A172 (cell line): ENCODE data around the gene RNF169. TPM values are rescaled to one million over a fixed set of nuclear protein-coding genes. Genes with fewer than 3 reads are reported as not detected.
A peak's percentile ranks its signal among the peaks of the same experiment; 100 is the strongest.
"Not testable (repeated sequence)": the region's sequence is repeated elsewhere in the genome, so short reads cannot be mapped to it uniquely, and the experiment has no call there.

Experiments
- DNase-seq: peaks from one replicate; pipeline ENCODE4 v3.0.0-alpha.2; 2015; ENCODE audit warnings: low spot score
- total RNA-seq: library from RNA; depleted of rRNA; stranded (reverse); fragments of >200 nt; shearing (Covaris generic); gene quantifications from 2 replicates; pipeline ENCODE4 v1.2.3, GENCODE V29; 2014

The RNF169 gene
- total RNA-seq, 1 experiment from 2014 or later, result 28.6 TPM

DNA sequence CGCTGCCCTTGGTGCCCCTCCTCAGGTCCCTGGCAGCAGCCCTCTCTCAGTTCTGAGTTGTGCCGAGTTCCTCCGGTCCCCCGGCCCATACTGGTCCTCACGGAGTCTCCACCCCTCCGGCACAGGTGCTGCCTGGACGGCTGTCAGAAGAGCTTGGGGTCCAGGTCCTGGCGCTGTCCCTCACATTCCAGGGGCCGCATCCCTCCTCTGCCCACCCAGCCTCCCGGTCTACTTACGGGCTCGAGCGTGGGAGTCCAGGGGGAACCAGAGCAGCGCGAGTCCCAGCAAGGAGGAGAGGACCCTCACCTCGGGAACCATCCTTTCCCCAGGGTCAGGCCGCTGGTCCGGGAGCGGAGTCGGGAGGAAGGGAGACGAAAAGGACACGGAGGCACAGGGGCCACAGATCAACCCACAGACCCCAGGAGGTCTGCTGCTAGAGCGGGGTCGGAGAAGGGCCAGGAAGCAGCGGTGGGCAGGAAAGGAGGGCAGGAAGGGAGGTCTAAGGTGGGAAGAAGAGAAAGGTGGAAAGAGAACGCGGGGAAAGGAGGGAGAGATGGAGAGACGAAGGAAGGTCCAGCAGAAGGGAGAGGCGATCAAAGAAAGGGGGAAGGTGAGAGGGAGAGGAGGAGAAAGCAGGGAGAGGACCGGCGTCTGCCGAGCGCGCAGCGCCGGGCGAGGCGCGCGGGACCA lies 17.9 kb upstream of the RNF169 start:
- no peak for DNase-seq

DNA sequence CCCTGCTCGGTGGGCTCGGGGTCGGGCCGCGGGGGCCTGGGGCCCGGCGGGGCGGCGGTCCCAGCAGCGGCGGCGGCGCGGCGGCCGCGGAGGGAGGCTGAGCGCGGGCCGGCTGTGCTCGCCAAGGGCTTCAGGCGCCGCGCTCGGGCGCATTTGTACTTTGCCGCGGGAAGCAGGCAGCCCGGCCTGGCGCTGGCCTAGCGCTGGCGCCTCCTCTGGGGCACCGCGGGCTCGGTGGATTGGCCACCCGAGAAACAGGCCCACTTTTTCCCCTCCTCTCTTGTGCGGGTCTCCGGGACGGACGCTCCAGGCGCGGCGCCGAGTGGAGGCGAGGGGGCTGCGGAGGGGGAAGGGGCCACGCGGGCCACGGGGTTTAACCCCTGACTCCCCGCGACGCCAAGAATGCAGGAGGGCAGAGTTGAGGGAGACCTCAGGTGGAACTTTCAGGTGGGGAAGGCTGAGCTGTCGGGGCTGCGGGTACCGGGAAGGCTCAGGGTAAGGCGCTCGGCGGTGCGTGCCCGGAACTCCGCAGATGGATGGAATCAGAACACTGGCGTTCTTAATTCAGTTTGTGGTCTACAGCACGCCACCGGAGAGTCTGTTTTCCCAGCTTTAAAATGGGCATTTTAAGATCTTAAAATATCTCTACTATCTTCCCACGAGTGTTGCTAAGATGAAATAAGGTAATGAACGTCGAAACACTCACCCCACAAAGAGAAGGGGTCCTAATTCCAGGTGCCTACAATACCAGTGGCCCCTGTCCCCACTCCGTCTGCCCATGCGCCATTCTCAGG lies 17.2 kb upstream of the RNF169 start, which contains the start of gene CHRDL2:
Gene CHRDL2, minus strand, starts transcription at position 126 of the 794 bp plus-strand sequence. CDS start 538 bp downstream, outside the sequence.
- no peak for DNase-seq

DNA sequence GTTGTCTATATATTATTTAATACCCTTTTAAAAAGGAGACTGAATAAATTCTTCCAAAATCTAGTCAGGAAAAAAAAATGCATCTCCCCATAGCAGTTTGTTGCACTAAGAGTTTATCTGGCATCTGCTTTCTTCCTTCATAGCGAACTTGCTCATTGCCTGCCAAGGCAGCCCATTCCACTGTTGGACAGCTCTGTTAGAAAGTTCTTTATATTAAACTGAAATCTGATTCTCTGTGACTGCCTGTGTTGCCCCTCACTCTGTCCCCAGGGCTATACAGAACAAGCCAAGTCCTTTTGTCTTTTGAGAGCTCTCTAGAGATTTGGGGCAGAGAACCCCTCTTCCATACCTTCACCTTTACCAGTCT lies 14.1 kb upstream of the RNF169 start:
- DNase-seq, result no peak

DNA sequence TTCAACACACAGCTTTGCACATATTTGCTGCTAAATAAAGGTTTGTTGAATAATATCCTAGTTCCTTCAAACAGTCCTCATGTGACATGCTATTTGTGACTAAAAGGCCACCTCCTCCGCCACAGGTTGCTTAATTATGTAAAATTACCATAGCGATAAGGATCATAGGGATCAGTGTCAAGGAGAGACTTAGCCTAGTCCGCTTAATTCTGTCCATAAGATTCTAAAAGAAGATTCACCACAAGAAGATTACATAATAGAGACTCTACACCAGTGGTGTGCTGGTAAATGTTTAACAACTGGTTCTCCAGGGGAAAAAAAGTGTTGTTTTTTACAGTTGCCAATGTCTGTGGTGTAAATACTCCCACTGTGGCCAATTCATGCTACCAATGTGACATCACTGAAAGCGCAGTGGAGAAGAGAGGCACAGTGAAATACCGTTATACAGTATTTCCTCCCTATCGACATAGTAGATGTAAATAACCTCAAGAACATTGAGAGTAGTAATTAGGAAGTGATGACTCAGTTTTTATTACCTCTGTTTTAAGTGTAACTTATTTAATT lies 13.2 kb upstream of the RNF169 start:
- DNase-seq, result no peak

DNA sequence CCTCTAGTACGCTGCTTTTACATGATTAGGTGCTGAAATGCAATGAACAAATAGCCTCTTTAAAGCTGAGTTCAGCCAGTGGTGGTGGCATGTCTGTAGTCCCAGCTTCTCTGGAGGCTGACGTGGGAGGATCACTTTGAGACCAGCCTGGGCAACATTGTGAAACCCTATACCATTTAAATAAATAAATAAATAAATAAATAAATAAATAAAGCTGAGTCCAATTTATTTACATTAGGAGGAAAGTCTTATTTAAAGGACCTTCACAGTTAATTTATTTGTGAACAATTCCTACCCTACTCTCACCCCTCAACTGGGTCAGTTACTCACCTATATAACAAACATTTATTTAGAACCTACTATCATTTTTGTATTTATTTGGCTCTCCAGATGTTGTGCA lies 12.6 kb upstream of the RNF169 start:
- DNase-seq, result no peak

DNA sequence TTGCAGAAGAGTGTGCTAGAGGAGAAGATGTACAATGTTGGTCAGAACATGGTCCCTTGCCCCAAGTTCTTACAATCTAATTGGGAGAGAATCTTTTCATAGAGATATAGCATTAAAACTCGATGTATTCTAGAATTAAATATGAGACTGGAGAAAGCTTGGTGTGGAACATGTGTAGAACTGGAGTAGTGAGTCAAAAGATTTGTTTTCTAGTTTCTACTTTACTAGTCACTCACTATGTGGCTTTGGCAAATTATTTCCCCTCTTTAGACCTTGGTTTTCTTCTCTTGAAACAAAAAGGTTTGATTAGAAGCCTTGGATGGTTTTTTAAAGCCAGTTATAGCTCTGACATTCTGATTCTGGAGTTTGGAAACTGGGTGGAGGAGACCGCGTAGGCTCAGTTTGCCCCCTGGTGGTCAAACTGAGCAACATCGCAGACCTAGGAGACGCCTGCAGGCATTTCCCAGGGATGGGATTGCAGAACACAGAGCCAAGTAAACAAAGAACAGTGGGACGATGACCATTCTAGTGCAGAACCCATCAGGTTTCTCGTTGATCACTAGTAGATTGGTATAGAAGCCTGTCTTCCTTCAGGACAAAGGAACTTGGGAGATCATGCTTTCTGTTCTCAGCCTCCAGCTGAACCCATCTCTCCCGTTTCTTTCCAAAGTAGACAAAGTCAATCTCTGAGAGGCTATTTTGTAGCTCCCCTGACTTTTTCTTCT lies 8.9 kb upstream of the RNF169 start:
- DNase-seq, result peak; percentile 65

DNA sequence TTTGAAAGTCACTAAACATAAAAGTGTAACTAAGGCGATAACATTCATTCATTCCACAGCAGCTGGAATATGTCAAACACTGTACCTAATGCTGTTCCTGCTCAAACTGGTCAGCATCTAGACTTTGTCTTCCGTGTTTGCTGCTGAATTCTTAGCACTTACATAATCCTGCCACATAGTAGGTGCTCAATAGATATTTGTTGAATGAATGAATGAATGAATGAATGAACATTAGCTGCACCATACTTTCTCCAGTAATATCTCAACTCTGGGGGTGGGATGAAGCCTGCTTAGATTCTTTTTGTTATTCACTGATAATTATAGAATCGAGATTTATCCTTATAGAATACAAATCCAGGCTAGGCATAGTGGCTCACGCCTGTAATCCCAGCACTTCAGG lies 6.6 kb upstream of the RNF169 start:
- DNase-seq, result no peak

DNA sequence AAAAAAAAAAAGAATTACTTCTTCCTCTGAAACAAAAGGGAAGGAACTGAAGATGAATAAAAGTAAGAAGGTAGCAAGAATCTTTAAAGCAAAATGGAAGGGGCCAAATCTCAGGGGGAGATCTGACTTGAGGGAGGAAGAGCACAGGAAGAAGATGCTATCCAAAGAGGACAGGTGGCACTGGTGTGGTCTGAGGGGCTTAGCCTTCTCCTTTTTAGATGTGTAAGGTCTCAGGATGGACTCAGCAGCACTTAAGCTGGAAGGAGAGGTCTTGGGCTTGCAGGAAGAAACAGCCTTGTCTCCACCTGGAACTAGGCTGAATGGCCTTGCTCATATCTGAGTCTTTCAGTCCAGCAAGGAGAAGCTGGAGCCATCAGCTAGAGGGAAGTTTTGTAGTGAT lies 5.0 kb upstream of the RNF169 start:
- no peak for DNase-seq

DNA sequence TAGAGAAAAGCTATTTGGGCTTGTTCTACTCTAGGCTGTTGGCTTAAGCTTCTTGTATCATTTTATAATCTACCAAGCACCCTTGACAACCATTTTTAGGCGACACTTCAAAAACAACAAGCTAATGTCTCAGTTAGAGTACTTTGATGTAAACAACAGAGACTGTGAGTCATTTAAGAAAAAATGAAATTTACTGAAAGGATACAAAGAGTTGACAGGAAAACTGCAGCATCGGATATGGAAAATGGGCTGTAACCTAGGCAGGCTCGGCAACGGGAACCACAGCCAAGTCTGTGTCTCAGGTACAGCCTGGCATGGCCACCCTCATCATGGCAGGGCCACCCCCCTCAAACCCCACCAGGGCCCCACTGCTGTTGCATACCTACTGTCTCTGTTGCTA lies 4.4 kb upstream of the RNF169 start:
- no peak for DNase-seq

DNA sequence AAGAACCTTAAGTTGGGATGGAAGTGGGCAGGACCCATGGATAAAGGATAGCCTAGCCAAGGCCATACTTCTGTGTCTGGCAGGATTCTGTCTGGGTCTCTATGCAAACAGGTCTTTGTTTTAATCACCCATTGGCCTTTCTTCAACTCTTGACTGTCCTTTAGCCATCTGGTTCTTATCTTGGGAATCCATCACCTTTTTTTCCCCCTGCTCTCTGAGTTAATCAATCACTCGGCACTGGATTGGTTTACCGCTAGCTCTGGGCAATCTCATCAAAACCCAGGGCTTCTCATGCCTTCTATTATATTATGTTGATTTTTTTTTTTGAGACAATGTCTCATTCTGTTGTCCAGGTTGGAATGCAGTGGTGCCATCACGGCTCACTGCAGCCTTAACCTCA lies 1.8 kb upstream of the RNF169 start:
- no peak for DNase-seq

DNA sequence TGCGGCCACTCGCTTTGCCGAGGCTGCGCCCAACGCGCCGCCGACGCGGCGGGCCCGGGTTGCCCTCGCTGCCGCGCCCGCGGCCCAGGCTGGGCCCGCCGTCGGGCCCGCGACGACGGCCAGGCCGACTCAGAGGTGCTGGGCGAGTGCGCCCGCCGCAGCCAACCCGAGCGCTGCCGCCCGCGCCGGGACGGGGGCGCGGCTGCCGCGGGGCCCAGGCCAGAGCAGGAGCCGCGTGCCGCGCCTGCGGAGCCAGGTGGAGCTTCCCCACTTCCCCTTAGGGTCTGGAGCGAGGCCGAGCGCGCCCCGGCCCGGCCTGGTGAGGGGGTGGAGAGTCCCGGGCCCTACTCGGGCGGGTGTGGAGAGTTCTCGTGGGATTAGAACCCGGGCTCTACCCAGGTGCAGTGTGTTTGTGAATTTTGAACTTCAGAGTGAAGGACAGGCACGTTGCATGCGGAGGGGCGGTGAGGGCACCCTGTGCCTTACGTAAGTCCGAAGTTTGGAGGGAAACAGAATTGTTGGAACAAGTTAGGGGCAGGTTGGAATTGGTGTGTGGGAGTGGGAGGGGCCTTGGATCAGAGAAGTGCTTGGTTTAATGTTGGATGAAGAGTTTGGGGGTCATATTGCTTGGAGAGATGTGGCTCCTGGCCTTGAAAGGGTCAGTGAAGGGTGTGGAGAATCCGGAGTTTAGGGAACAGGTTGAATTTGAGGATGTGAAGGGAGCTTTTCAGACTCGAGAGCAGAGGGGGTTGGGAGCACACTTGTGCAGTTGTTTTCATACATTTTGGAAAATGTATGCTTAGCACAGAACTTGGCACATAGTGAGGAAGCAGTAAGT lies 697 bp downstream of the RNF169 start:
- peak; percentile 39 for DNase-seq

DNA sequence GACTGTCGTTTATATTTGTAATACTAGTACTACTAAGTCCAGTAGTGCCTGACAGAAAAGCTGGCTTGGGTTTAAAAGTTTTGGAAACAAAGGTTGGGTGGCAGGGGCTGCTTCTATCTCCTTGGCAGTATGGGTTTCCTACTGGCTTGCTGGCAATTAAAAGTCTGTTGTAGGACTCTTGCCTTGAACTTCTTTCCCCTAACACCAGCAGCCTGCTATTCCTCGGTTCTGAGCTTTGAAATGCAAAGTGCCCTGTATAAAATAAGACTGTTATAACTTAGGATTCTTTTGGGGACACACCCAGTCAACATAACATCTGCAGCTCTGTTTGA lies 1.3 kb downstream of the RNF169 start:
- no peak for DNase-seq

DNA sequence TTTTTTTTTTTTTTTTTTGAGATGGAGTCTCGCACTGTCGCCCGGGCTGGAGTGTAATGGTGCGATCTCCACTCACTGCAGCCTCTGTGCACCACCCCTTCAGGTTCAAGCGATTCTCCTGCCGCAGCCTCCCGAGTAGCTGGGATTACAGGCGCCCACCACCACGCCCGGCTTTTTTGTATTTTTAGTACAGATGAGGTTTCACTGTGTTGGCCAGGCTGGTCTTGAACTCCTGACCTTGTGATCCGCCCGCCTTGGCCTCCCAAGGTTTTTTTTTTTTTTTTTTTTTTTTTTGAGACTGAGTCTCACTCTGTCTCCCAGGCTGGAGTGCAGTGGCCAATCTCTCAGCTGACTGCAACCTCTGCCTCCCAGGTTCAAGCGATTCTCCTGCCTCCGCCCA lies 1.9 kb downstream of the RNF169 start:
- not testable (repeated sequence) for DNase-seq

DNA sequence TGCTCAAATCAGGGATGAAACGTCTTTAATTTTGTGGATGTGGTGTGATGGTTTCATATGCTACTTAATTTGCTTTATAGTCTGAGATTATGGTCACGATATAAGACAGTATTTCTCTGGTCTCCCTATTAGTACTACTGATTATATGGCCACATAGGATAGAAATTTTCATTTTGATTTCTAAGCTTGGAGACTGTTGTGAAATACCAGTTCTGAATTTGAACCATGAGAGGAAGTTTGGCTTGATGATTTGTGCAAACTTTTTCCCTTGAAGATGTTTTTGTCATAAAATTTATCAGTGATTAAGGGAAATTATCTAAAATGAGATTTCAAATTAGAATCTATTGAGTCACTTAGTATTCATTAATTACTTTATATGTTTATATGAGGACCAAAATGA lies 2.7 kb downstream of the RNF169 start:
- no peak for DNase-seq

DNA sequence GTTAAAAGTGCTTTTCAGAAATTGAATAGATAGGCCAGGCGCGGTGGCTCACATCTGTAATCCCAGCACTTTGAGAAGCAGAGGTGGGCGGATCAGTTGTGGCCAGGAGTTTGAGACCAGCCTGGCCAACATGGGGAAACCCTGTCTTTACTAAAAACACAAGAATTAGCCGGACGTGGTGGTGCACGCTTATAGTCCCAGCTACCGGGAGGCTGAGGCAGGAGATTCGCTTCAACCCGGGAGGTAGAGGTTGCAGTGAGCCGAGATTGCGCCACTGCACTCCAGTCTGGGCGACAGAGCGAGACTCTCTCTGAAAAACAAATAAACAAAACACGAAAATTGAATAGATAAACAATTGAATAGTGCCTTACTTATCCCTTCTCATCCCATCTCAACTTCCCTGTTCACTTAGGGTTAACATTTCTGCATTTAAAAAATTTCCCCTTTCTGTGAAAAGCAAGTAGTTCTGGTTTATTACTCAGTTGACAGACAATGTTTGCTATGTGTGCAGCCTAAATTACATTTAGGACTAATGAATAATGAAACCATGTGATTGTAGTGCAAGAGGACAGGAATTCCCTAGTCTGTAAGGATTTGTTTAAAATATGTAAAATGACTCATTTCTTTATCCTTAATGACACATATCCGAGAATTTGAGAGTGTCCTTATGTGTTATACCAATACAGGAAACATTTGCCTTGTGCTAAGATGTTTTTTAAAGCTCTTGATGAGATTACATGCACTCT lies 6.0 kb downstream of the RNF169 start:
- peak; percentile 87 for DNase-seq

DNA sequence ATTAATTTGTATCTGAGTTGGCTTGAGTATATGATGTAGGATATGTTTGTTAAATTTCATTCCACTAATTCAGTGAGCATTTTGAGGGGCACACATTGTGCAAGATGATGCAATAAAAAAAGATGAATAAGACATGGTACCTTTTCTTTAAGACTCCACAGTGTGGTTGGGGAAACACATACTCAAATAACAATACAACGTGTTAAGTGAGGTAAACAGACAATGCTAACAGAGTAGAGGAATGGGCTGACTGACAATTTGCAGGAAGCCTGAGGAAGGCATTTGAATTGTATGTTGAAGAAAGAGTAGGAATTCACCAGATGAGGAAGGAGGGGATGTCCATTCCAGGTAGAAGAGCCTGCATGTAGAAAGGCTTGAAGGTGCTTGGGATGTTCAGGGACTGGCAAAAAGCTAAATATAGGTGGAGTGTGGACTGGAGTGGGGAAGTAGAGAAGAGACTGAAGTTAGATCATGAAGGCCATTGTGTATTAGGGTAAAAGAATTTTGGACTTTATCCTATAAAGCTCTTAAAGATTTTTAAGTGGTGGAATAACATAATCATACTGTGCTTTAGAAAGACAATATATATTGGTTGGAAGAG lies 6.8 kb downstream of the RNF169 start:
- no peak for DNase-seq

DNA sequence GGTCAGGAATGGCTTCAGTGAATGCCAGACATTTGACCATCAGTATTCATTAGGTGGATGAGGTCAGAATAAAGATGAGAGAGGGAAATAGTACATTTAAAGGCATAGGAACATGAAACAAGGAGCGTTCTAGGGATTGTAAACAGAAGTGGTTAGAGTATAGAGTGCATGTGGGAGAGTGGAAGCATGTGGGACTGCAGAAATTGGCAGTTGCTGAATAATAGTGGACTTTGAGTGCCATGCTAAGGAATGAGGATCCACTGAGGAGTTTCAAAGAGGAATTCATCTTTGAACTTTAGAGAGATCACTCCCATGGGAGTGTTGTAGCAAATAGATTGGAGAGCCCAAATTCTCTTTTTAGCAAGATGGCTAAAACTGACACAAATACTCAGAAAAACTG lies 7.9 kb downstream of the RNF169 start:
- no peak for DNase-seq

DNA sequence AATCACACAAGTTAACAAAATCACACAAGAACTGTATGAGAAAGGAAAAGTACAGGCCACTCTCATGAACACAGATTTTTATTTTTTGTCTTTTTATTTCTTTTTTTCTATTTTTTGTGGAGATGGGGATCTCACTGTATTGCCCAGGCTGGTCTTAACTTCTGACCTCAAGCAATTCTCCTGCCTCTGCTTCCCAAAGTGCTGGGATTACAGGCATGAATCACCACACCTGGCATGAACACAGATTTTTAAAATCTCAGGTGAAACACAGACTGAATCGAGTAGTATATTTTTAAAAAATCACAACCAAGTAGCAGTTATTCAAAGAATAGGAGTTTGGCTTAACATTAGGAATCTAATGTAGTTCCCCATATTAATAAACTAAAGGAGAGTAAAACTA lies 18.3 kb downstream of the RNF169 start:
- no peak for DNase-seq

DNA sequence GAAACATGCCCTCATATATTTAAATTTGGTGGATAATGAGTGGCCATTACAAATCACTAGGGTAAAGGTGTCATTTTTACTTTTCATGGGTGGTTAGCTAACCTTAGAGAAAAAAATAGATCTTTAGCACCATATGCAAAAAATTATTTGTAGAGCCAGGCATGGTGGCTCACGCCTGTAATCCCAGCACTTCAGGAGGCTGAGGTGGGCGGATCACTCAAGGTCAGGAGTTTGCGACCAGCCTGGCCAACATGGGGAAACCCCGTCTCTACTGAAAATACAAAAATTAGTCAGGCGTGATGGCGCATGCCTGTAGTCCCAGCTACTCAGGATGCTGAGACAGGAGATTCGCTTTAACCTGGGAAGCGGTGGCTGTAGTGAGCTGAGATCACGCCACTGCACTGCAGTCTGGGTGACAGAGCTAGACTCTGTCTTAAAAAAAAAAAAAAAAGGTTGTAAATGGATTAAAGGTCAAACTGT lies 19.6 kb downstream of the RNF169 start:
- DNase-seq, result not testable (repeated sequence)

DNA sequence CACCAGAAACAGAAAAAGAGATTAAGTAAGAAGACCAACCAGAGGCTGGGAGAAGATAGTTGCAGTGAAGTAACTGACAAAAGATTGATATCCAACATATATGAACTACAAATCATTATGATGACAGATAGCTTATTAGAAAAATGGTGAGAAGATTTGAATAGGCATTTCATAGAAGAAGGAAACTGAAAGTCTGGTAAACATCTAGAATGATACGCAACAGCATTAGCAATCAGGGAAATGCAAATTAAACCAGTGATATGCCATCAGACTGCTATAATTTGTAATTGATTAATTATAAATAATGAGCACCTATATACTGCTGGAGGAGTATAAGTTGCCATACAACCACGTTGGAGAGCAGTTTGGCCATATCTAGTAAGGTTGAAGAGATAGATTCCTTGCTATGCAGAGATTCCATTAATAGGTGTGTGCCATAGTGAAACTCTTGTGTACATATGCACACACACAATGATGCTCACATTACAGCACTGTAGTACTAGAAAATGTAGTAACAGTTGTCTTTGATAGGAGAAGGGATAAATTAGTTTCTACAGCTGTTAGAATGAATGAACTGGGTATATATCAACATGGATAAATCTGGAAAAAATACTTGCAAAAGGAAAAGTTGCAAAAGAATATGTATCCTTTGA lies 20.5 kb downstream of the RNF169 start:
- no peak for DNase-seq
